Neural cell (in vitro differentiated cells): Measurements from ENCODE around the gene PUSL1.

Source experiments
- EP300 ChIP-seq: fragments of 450-650 bp; conservative IDR thresholded peaks from 2 replicates; pipeline ENCODE4 v1.6.1; 2014; ENCODE audit warnings: antibody characterized with exemption, mild to moderate bottlenecking, moderate library complexity; ENCODE audit not compliant: poor library complexity, severe bottlenecking
- EZH2 ChIP-seq: fragments of 200-600, 300-800 bp; shearing (Covaris generic), sonication (generic); IDR thresholded peaks from 2 replicates; pipeline ENCODE4 v1.6.1; 2014; ENCODE audit warnings: antibody characterized with exemption, low read length, borderline replicate concordance, mild to moderate bottlenecking; ENCODE audit not compliant: insufficient read depth, poor library complexity, severe bottlenecking
- MXI1 ChIP-seq: fragments of 450-650 bp; conservative IDR thresholded peaks from 2 replicates; pipeline ENCODE4 v1.6.1; 2014; ENCODE audit warnings: antibody characterized with exemption, mild to moderate bottlenecking; ENCODE audit not compliant: poor library complexity, severe bottlenecking
- POLR2AphosphoS5 ChIP-seq: IDR thresholded peaks from 2 replicates; pipeline ENCODE4 v1.6.1; 2012
- RAD21 ChIP-seq: fragments of 450-650 bp; conservative IDR thresholded peaks from 2 replicates; pipeline ENCODE4 v1.6.1; 2014; ENCODE audit warnings: antibody characterized with exemption, mild to moderate bottlenecking, moderate library complexity
- SMC3 ChIP-seq: fragments of 450-650 bp; conservative IDR thresholded peaks from 2 replicates; pipeline ENCODE4 v1.6.1; 2014; ENCODE audit warnings: antibody characterized with exemption, mild to moderate bottlenecking, moderate library complexity; ENCODE audit not compliant: poor library complexity
- TF ChIP-seq, protein P1 (sequence below): fragments of 450-650 bp; IDR thresholded peaks from 2 replicates; pipeline ENCODE4 v1.5.1; 2014; ENCODE audit warnings: antibody characterized with exemption, mild to moderate bottlenecking, moderate library complexity; ENCODE audit not compliant: poor library complexity, severe bottlenecking
- TF ChIP-seq, protein P2 (sequence below): IDR thresholded peaks from 2 replicates; pipeline ENCODE4 v1.6.1; 2012; ENCODE audit warnings: borderline replicate concordance

DNA sequence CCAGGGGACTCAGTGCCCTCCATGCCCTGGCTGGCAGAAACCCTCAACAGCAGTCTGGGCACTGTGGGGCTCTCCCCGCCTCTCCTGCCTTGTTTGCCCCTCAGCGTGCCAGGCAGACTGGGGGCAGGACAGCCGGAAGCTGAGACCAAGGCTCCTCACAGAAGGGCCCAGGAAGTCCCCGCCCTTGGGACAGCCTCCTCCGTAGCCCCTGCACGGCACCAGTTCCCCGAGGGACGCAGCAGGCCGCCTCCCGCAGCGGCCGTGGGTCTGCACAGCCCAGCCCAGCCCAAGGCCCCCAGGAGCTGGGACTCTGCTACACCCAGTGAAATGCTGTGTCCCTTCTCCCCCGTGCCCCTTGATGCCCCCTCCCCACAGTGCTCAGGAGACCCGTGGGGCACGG lies 19.9 kb downstream of the PUSL1 start:
- no peak for TF ChIP-seq EP300
- TF ChIP-seq, protein P1, sequence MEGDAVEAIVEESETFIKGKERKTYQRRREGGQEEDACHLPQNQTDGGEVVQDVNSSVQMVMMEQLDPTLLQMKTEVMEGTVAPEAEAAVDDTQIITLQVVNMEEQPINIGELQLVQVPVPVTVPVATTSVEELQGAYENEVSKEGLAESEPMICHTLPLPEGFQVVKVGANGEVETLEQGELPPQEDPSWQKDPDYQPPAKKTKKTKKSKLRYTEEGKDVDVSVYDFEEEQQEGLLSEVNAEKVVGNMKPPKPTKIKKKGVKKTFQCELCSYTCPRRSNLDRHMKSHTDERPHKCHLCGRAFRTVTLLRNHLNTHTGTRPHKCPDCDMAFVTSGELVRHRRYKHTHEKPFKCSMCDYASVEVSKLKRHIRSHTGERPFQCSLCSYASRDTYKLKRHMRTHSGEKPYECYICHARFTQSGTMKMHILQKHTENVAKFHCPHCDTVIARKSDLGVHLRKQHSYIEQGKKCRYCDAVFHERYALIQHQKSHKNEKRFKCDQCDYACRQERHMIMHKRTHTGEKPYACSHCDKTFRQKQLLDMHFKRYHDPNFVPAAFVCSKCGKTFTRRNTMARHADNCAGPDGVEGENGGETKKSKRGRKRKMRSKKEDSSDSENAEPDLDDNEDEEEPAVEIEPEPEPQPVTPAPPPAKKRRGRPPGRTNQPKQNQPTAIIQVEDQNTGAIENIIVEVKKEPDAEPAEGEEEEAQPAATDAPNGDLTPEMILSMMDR, result no peak
- TF ChIP-seq POLR2AphosphoS5, result no peak
- TF ChIP-seq SMC3, result no peak
- TF ChIP-seq EZH2, result no peak
- TF ChIP-seq, protein P2, sequence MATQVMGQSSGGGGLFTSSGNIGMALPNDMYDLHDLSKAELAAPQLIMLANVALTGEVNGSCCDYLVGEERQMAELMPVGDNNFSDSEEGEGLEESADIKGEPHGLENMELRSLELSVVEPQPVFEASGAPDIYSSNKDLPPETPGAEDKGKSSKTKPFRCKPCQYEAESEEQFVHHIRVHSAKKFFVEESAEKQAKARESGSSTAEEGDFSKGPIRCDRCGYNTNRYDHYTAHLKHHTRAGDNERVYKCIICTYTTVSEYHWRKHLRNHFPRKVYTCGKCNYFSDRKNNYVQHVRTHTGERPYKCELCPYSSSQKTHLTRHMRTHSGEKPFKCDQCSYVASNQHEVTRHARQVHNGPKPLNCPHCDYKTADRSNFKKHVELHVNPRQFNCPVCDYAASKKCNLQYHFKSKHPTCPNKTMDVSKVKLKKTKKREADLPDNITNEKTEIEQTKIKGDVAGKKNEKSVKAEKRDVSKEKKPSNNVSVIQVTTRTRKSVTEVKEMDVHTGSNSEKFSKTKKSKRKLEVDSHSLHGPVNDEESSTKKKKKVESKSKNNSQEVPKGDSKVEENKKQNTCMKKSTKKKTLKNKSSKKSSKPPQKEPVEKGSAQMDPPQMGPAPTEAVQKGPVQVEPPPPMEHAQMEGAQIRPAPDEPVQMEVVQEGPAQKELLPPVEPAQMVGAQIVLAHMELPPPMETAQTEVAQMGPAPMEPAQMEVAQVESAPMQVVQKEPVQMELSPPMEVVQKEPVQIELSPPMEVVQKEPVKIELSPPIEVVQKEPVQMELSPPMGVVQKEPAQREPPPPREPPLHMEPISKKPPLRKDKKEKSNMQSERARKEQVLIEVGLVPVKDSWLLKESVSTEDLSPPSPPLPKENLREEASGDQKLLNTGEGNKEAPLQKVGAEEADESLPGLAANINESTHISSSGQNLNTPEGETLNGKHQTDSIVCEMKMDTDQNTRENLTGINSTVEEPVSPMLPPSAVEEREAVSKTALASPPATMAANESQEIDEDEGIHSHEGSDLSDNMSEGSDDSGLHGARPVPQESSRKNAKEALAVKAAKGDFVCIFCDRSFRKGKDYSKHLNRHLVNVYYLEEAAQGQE, result no peak
- no peak for TF ChIP-seq RAD21
- no peak for TF ChIP-seq MXI1
